Astrocyte of the cerebellum (primary cell): ENCODE measurements around the gene FANCC.

Source experiments
- DNase-seq: peaks from one replicate; pipeline ENCODE4 v3.0.0-alpha.2; 2011; ENCODE audit warnings: low read depth
- H3K4me3 ChIP-seq: 2 replicates; pipeline ENCODE4 v1.5.1; 2011; ENCODE audit warnings: mild to moderate bottlenecking, low read depth, low read length, moderate library complexity
- in situ Hi-C: cut with HindIII; loops from 2 replicates; pipeline ENCODE4 v1.10.0; 2017; ENCODE audit warnings: low sequenced_read_pairs
- TF ChIP-seq, protein P1 (sequence below): IDR thresholded peaks from 2 replicates; pipeline ENCODE4 v1.5.1; 2012; ENCODE audit warnings: low read length, low read depth, moderate library complexity, mild to moderate bottlenecking; ENCODE audit errors: missing control alignments

FANCC gene

DNA sequence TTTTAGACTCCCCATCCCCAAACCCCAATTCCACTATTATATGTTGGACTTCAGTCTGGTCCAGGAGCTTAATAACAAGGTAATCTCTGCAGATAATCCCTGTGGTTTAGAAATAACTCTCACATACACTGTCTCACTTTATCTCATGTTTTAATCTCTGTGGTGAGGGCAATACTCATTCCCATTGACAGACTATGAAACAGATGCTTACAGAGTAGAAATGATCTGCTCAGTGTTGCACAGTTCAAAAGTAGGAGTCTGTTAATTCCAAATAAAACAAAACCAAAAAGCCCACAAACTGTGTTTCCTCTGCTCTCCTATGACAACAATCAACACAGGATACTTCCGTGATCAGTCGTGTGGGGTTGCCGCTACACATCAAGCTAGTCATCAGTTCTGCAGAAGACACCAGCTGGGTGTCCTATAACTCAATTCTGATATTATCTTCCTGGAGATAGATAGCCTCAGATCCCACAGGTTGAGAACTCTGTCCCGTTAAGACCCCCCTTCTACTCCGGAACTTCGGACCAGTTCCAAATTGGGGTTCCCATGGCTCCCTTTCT lies 26.3 kb upstream of the FANCC start:
- in situ Hi-C loops, result no loop called here
- no peak overlapping the region for H3K4me3 ChIP-seq
- no peak for DNase-seq
- TF ChIP-seq, protein P1, sequence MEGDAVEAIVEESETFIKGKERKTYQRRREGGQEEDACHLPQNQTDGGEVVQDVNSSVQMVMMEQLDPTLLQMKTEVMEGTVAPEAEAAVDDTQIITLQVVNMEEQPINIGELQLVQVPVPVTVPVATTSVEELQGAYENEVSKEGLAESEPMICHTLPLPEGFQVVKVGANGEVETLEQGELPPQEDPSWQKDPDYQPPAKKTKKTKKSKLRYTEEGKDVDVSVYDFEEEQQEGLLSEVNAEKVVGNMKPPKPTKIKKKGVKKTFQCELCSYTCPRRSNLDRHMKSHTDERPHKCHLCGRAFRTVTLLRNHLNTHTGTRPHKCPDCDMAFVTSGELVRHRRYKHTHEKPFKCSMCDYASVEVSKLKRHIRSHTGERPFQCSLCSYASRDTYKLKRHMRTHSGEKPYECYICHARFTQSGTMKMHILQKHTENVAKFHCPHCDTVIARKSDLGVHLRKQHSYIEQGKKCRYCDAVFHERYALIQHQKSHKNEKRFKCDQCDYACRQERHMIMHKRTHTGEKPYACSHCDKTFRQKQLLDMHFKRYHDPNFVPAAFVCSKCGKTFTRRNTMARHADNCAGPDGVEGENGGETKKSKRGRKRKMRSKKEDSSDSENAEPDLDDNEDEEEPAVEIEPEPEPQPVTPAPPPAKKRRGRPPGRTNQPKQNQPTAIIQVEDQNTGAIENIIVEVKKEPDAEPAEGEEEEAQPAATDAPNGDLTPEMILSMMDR, result no peak

DNA sequence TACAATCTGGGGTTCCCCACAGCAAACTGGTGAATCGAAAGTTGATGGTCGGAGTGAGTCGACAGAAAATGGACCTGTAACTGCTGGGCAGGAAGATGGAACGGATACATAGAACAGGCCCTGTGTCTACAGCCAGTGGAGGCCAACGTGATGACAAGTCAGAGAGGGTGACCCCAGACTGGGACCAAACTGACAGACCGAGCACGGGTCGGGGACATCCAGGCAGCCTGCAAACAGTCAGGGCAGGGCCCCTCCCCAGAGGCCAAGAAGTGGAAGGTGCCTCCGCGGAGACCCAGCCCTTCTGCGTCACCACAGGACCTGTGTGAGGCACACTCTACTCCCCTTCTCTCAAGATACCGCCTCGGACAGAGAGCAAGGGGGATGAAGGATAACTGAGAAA lies 25.1 kb upstream of the FANCC start:
- in situ Hi-C loops, result no loop called here
- TF ChIP-seq, protein P1, result no peak
- H3K4me3 ChIP-seq, result no peak overlapping the region
- no peak for DNase-seq

DNA sequence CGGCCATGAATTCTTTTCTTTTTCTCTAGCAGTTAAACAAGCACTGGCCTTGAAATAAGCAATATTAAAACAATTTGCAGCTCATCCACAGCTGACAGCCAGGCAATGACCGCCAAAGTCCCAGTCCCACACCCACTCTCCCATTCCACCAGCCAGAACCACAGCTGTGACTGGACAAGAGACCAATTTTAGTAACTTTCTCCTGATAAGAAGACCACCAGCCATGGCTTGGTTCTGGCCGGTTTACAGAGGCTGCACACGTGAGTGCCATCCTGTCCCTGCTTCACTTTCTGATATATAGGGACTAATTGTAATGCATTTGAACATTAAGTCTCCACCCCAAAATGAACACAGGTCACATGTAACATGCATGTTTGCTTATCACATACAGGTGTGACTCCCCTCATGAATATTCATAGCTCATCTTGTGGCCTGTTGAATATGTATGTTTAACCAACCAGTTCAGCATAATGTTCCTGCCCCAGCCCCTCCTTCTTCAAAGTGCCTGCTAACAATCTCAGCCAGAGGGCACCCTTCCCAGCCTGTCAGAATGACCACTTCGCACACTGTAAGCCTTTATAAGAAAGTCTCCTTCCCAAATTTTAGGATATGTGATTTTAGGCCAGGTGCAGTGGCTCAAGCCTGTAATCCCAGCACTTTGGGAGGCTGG lies 23.9 kb upstream of the FANCC start:
- no peak overlapping the region for H3K4me3 ChIP-seq
- in situ Hi-C loops, result no loop called here
- TF ChIP-seq, protein P1, result peak; percentile 29
- DNase-seq, result peak; percentile 1

DNA sequence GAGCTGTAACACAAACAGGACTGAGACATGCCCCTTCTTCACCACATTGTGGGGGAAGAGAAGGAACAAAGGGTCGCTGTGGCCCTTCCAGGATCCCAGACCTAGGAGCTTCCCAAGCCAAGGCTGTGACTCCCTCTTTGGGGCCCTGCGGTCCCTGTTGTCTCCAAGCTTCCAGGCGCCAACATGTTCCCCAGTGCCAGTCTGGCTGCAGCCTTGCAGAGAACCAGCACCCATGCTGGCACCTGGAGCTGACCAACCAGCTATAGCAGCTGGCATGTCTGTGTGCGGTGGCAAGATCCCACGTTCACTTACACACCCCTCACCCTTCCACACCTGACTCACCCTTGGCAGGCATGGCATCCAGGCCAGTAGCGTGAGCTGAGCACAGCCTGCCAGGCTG lies 20.7 kb upstream of the FANCC start:
- H3K4me3 ChIP-seq, result no peak overlapping the region
- in situ Hi-C loops, result no loop called here
- DNase-seq, result no peak
- TF ChIP-seq, protein P1, result no peak

DNA sequence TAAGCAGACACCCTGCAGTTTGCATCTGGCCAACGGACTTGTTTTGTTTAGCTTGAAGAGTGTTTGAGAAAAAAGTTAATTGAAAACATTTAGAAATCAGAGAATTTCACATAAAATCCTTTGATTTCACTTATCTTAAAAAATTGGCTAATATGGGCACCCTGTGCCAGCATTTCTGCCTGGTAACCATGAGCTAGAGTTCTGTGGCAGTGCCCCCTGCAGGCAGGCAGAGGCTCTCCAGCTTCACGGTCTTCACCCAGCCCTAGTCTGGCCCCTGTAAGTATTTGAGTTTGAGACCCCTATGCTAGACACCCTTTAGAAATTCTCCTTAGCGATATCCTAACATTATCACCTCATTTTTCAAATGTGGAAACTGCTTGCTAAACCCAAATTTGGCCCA lies 18.8 kb upstream of the FANCC start:
- no peak for DNase-seq
- H3K4me3 ChIP-seq, result no peak overlapping the region
- in situ Hi-C loops, result no loop called here
- TF ChIP-seq, protein P1, result no peak

DNA sequence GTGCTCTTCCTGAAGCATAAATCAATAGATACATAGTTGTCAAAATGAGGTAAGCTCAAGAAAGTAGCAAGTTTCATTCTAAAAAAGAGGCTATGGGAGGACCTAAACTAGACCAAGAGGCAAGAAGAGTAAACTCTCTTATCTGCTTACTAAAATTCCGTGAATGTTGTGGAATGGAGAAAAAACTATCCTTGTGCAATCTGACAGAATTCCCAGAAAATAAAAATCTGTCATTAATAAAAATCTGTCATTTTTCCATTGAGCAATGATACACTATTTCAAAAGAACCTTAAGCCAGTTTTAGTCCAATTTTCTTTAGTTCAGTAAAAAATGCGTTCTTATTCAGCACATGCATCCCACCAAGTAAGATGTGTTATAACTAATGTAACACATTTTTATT lies 15.9 kb upstream of the FANCC start:
- no peak overlapping the region for H3K4me3 ChIP-seq
- TF ChIP-seq, protein P1, result no peak
- in situ Hi-C loops, result no loop called here
- DNase-seq, result no peak
